SK-N-SH (cell line): Measurements from ENCODE around the gene TUBGCP2. TPM values are rescaled to one million over a fixed set of nuclear protein-coding genes. Genes with fewer than 3 reads are reported as not detected.

ENCODE experiments used
- CTCF ChIA-PET: fragments of 300-600, 350-600 bp; formaldehyde crosslinking; extraction: SDS; loops from one replicate; lab custom pipeline; 2021; lab: Yijun Ruan, JAX
- POLR2A ChIA-PET: fragments of 350-600 bp; sonication (Branson Sonifier 250); formaldehyde crosslinking; extraction: SDS; loops from one replicate; lab custom pipeline; 2020; ENCODE audit warnings: antibody characterized with exemption, inconsistent platforms; lab: Yijun Ruan, JAX
- DNase-seq: peaks from one replicate; pipeline ENCODE4 v3.0.0; 2012
- H2AFZ ChIP-seq: fragments of 200-600 bp; sonication (generic); 2 replicates; pipeline ENCODE4 v1.8.1; 2016; ENCODE audit warnings: antibody characterized with exemption, mild to moderate bottlenecking, low read depth
- H3F3A ChIP-seq: fragments of 200-600 bp; sonication (generic); replicated peaks from 2 replicates; pipeline ENCODE3; 2016; ENCODE audit warnings: antibody characterized with exemption, mild to moderate bottlenecking; ENCODE audit not compliant: insufficient read depth
- H3K27ac ChIP-seq, 2 experiments: fragments of 200-500 bp in 1 of 2; fragments of 200-600 bp in 1 of 2; sonication (Bioruptor generic) in 1 of 2; sonication (generic), shearing (Covaris generic) in 1 of 2; 2 replicates each; pipeline versions ENCODE4 v1.5.1 to v1.6.1; 2014 to 2016; ENCODE audit warnings: low read depth in 2 of 2, inconsistent platforms in 1 of 2, low read length in 1 of 2, mild to moderate bottlenecking in 1 of 2, mixed read lengths in 1 of 2
- H3K27me3 ChIP-seq: fragments of 200-600 bp; sonication (generic), shearing (Covaris generic); 2 replicates; pipeline ENCODE4 v1.6.1; 2016; ENCODE audit warnings: mixed run types; ENCODE audit not compliant: insufficient read depth
- H3K36me3 ChIP-seq, 2 experiments: fragments of 200-500 bp in 1 of 2; fragments of 200-600 bp in 1 of 2; sonication (Bioruptor generic) in 1 of 2; sonication (generic) in 1 of 2; replicated peaks in 1 of 2; 2 replicates each; pipeline versions ENCODE3 to v1.5.1; 2014 to 2016; ENCODE audit warnings: low read length in 1 of 2, mild to moderate bottlenecking in 1 of 2; ENCODE audit not compliant: insufficient read depth in 2 of 2, control insufficient read depth in 1 of 2
- H3K4me1 ChIP-seq, 2 experiments: fragments of 200-500 bp in 1 of 2; fragments of 200-600 bp in 1 of 2; sonication (Bioruptor generic) in 1 of 2; sonication (generic), shearing (Covaris generic) in 1 of 2; 2 replicates each; pipeline versions ENCODE4 v1.5.1 to v1.6.1; 2014 to 2016; ENCODE audit warnings: low read depth in 1 of 2, low read length in 1 of 2, mixed run types in 1 of 2; ENCODE audit not compliant: insufficient read depth in 2 of 2, control insufficient read depth in 1 of 2
- H3K4me2 ChIP-seq: fragments of 200-600 bp; sonication (generic), shearing (Covaris generic); 2 replicates; pipeline ENCODE4 v1.6.1; 2017; ENCODE audit warnings: mixed run types
- H3K4me3 ChIP-seq, 2 experiments: fragments of 200-500 bp in 1 of 2; fragments of 200-600 bp in 1 of 2; sonication (Bioruptor generic) in 1 of 2; sonication (generic), shearing (Covaris generic) in 1 of 2; 2 replicates each; pipeline versions ENCODE4 v1.5.1 to v1.8.1; 2014 to 2016; ENCODE audit warnings: low read depth in 2 of 2, inconsistent platforms in 1 of 2, low read length in 1 of 2, mild to moderate bottlenecking in 1 of 2, mixed read lengths in 1 of 2, moderate library complexity in 1 of 2
- H3K79me2 ChIP-seq: fragments of 200-600 bp; sonication (generic); 2 replicates; pipeline ENCODE4 v1.8.1; 2017; ENCODE audit warnings: mild to moderate bottlenecking; ENCODE audit not compliant: insufficient read depth
- H3K9ac ChIP-seq: fragments of 200-600 bp; sonication (generic); 2 replicates; pipeline ENCODE4 v1.6.1; 2017; ENCODE audit warnings: mixed run types
- H3K9me2 ChIP-seq: fragments of 200-600 bp; sonication (generic); 2 replicates; pipeline ENCODE4 v1.6.1; 2017; ENCODE audit warnings: mixed run types
- H3K9me3 ChIP-seq: fragments of 200-600 bp; sonication (generic); 2 replicates; pipeline ENCODE4 v1.6.1; 2017; ENCODE audit warnings: mixed run types, mild to moderate bottlenecking, moderate library complexity
- H4K20me1 ChIP-seq: fragments of 200-600 bp; sonication (generic); 2 replicates; pipeline ENCODE4 v1.6.1; 2017; ENCODE audit warnings: mild to moderate bottlenecking, mixed run types; ENCODE audit not compliant: insufficient read depth
- FOXM1 ChIP-seq: IDR thresholded peaks from 2 replicates; pipeline ENCODE4 v1.4.0; 2012; ENCODE audit warnings: low read depth, mild to moderate bottlenecking
- GABPA ChIP-seq: IDR thresholded peaks from 2 replicates; pipeline ENCODE4 v1.4.0; 2012; ENCODE audit warnings: low read depth, mild to moderate bottlenecking
- RCOR1 ChIP-seq: fragments of 150-350 bp; IDR thresholded peaks from 2 replicates; pipeline ENCODE4 v1.6.1; 2017; ENCODE audit warnings: antibody characterized with exemption, low read length
- RXRA ChIP-seq: IDR thresholded peaks from 2 replicates; pipeline ENCODE4 v1.4.0; 2012; ENCODE audit warnings: low read depth, mild to moderate bottlenecking, borderline replicate concordance
- YY1 ChIP-seq: IDR thresholded peaks from 2 replicates; pipeline ENCODE4 v1.4.0; 2012; ENCODE audit warnings: low read depth, mild to moderate bottlenecking
- WGBS: methylation state at CpG from one replicate; pipeline ENCODE4 v1.1.6; 2017; ENCODE audit warnings: low lambda C conversion rate; 5-methylcytosine and 5-hydroxymethylcytosine counted together
- polyA plus RNA-seq, 3 experiments: library from polyadenylated mRNA; depleted of rRNA; stranded (reverse); fragments of >200 nt; gene quantifications; 2 replicates each; pipeline ENCODE4 v1.2.3, GENCODE V29; 2012
- TF ChIP-seq, protein P1 (sequence below): fragments of 150-350 bp; IDR thresholded peaks from 2 replicates; pipeline ENCODE4 v1.6.1; 2017; ENCODE audit warnings: antibody characterized with exemption, low read length, low read depth, borderline replicate concordance
- TF ChIP-seq, protein P2 (sequence below): fragments of 200-600 bp; sonication (generic); IDR thresholded peaks from 2 replicates; pipeline ENCODE4 v1.6.1; 2017; ENCODE audit warnings: antibody characterized with exemption, mild to moderate bottlenecking, moderate library complexity
- TF ChIP-seq, protein P3 (sequence below): IDR thresholded peaks from 2 replicates; pipeline ENCODE4 v1.4.0; 2012; ENCODE audit warnings: low read depth, borderline replicate concordance

Gene TUBGCP2
- polyA plus RNA-seq, 1 of the 3 experiments (the other 2 are of a cell fraction), result 49.1 TPM

DNA sequence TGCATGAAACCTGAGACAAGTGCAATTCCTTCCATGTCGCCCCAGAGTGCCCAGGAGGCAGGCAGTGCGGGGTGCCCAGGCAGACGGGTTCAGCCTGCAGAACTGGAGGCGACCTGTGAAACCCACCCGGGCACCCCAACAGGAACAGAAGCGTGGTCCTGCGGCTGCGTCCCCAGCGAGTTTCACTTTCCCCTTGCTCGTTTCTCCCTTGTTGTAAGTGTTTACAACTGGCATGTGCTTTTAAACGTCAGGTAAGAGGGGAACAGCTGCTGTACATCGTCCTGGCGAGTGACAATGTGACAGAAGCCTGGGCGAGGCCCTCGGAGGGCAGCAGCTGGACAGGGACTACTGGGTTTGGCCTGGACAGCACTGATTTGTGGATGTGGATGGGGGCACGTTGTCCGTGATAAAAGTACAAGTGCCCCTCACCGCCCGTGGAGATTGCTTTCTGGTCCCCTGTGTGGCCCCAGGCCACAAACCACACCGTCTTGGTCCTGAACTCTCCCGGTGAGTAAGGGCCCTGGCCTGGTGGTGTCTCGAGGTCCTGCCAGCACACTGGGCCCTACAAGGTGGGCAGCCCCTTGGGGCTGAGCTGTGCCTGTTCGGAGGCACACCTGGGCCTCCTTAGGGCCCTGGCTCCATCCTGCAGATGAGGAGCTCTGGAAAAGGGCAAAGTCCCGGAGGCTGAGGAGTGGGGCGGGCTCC, 67.0 kb downstream of the TUBGCP2 start:
- no peak overlapping the region for H3K4me3 ChIP-seq
- POLR2A ChIA-PET, result no interaction called here
- TF ChIP-seq, protein P1, sequence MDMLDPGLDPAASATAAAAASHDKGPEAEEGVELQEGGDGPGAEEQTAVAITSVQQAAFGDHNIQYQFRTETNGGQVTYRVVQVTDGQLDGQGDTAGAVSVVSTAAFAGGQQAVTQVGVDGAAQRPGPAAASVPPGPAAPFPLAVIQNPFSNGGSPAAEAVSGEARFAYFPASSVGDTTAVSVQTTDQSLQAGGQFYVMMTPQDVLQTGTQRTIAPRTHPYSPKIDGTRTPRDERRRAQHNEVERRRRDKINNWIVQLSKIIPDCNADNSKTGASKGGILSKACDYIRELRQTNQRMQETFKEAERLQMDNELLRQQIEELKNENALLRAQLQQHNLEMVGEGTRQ, result no peak
- TF ChIP-seq, protein P2, sequence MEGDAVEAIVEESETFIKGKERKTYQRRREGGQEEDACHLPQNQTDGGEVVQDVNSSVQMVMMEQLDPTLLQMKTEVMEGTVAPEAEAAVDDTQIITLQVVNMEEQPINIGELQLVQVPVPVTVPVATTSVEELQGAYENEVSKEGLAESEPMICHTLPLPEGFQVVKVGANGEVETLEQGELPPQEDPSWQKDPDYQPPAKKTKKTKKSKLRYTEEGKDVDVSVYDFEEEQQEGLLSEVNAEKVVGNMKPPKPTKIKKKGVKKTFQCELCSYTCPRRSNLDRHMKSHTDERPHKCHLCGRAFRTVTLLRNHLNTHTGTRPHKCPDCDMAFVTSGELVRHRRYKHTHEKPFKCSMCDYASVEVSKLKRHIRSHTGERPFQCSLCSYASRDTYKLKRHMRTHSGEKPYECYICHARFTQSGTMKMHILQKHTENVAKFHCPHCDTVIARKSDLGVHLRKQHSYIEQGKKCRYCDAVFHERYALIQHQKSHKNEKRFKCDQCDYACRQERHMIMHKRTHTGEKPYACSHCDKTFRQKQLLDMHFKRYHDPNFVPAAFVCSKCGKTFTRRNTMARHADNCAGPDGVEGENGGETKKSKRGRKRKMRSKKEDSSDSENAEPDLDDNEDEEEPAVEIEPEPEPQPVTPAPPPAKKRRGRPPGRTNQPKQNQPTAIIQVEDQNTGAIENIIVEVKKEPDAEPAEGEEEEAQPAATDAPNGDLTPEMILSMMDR, result no peak
- TF ChIP-seq YY1 (no peak), RCOR1 (no peak), GABPA (no peak), RXRA (no peak)
- TF ChIP-seq, protein P3, sequence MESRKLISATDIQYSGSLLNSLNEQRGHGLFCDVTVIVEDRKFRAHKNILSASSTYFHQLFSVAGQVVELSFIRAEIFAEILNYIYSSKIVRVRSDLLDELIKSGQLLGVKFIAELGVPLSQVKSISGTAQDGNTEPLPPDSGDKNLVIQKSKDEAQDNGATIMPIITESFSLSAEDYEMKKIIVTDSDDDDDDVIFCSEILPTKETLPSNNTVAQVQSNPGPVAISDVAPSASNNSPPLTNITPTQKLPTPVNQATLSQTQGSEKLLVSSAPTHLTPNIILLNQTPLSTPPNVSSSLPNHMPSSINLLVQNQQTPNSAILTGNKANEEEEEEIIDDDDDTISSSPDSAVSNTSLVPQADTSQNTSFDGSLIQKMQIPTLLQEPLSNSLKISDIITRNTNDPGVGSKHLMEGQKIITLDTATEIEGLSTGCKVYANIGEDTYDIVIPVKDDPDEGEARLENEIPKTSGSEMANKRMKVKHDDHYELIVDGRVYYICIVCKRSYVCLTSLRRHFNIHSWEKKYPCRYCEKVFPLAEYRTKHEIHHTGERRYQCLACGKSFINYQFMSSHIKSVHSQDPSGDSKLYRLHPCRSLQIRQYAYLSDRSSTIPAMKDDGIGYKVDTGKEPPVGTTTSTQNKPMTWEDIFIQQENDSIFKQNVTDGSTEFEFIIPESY, result no peak
- TF ChIP-seq, all 33 proteins: peak for 0
- no peaks in the 10 kb centered on the region for H3K79me2 ChIP-seq
- H3K36me3 ChIP-seq, result no peaks in the 10 kb centered on the region
- no peak for DNase-seq
- no peaks in the 10 kb centered on the region for H3F3A ChIP-seq
- 70% methylated on average over 14 of the region's 25 CpGs for WGBS
- H3K4me1 ChIP-seq, result no peaks in the 10 kb centered on the region
- no peaks in the 10 kb centered on the region for H3K9me3 ChIP-seq
- H3K9me2 ChIP-seq, result no peaks in the 10 kb centered on the region
- no peak overlapping the region for H3K27ac ChIP-seq
- no peaks in the 10 kb centered on the region for H4K20me1 ChIP-seq
- H3K4me2 ChIP-seq, result no peak overlapping the region
- CTCF ChIA-PET, result no interaction called here
- no peak overlapping the region for H2AFZ ChIP-seq
- H3K9ac ChIP-seq, result no peak overlapping the region
- peaks cover 26% of the 10 kb centered on the region for H3K27me3 ChIP-seq

DNA sequence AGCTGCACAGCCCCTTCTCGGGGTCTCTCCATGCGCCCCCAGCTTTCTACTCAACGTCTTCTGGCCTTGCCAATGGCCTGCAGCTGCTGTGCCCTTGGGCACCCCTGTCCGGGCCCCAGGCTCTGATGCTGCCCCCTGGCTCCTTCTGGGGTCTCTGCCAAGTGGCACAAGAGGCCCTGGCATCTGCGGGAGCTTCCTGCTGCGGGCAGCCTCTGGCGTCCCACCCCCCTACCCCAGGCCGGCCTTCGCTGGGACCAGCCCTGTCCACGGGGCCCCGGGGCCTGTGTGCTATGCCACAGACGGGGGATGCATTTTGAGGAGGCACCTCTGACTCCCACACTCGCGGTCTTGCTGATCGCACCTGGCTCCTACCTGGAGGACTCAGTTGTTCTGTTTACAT, 68.7 kb downstream of the TUBGCP2 start:
- H3K9ac ChIP-seq, result no peak overlapping the region
- 80% methylated on average over 6 of the region's 15 CpGs for WGBS
- H2AFZ ChIP-seq, result no peak overlapping the region
- H3F3A ChIP-seq, result no peaks in the 10 kb centered on the region
- no peak for TF ChIP-seq YY1
- TF ChIP-seq FOXM1, result no peak
- H3K27ac ChIP-seq, result no peak overlapping the region
- DNase-seq, result no peak
- H3K9me2 ChIP-seq, result no peaks in the 10 kb centered on the region
- H3K36me3 ChIP-seq, result no peaks in the 10 kb centered on the region
- H3K4me2 ChIP-seq, result no peak overlapping the region
- no peaks in the 10 kb centered on the region for H4K20me1 ChIP-seq
- no peaks in the 10 kb centered on the region for H3K4me1 ChIP-seq
- H3K4me3 ChIP-seq, result no peak overlapping the region
- peaks cover 43% of the 10 kb centered on the region for H3K27me3 ChIP-seq
- H3K79me2 ChIP-seq, result no peaks in the 10 kb centered on the region
- CTCF ChIA-PET, result no interaction called here
- POLR2A ChIA-PET, result no interaction called here
- no peaks in the 10 kb centered on the region for H3K9me3 ChIP-seq
